Adrenal gland (tissue), 5 donors: Measurements from ENCODE around the gene DAPP1.

ENCODE experiments used
- POLR2A ChIP-seq, 2 donors: fragments of 450-650 bp; IDR thresholded peaks; one replicate each; pipeline ENCODE4 v1.6.1; 2017; ENCODE audit warnings: antibody characterized with exemption in 2 of 2, mild to moderate bottlenecking in 2 of 2, moderate library complexity in 1 of 2
- TF ChIP-seq, protein P1 (sequence below), 6 experiments: fragments of 450-650 bp in 4 of 6; fragments of 200-600 bp in 2 of 6; sonication (generic) in 1 of 6; IDR thresholded peaks; 1 replicate in 5 of 6; 2 replicates in 1 of 6; pipeline versions ENCODE4 v1.5.1 to v1.8.0; 2016 to 2021; ENCODE audit warnings: antibody characterized with exemption in 6 of 6, mild to moderate bottlenecking in 2 of 6, moderate library complexity in 1 of 6
- donor health status: DM: no; HTN: no; CAD: no.

DNA sequence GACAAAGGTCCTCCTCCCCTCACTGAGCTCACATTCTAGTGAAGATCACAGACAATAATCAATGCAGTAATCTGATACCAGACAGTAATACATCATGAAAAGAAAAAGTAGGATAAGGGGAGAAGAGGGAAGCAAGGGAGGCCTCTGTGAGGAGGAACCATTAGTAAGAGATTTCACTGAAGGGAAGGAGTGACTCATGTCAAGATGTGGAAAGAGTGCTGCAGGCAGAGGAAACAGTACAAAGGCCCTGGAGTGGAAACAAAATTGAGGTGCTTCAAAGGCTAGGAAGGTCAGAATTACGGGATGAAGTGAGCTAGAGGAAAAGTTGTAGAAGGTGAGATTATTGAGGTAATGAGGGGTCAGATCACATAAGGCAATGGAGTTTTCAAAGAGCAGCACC, 39.5 kb downstream of the DAPP1 start:
- TF ChIP-seq, protein P1, sequence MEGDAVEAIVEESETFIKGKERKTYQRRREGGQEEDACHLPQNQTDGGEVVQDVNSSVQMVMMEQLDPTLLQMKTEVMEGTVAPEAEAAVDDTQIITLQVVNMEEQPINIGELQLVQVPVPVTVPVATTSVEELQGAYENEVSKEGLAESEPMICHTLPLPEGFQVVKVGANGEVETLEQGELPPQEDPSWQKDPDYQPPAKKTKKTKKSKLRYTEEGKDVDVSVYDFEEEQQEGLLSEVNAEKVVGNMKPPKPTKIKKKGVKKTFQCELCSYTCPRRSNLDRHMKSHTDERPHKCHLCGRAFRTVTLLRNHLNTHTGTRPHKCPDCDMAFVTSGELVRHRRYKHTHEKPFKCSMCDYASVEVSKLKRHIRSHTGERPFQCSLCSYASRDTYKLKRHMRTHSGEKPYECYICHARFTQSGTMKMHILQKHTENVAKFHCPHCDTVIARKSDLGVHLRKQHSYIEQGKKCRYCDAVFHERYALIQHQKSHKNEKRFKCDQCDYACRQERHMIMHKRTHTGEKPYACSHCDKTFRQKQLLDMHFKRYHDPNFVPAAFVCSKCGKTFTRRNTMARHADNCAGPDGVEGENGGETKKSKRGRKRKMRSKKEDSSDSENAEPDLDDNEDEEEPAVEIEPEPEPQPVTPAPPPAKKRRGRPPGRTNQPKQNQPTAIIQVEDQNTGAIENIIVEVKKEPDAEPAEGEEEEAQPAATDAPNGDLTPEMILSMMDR (IDR thresholded peaks at IDR 0.05) = no peak
- TF ChIP-seq POLR2A (IDR thresholded peaks at IDR 0.05) = no peak
